T follicular helper cell (primary cell): ENCODE results near the gene FUT4.
"Not testable (repeated sequence)": the region's sequence is repeated elsewhere in the genome, so short reads cannot be mapped to it uniquely, and the experiment has no call there.

Experiments used
- DNase-seq: peaks from one replicate; pipeline ENCODE4 v3.0.0-alpha.2; 2020; ENCODE audit warnings: low read depth

Gene FUT4

DNA sequence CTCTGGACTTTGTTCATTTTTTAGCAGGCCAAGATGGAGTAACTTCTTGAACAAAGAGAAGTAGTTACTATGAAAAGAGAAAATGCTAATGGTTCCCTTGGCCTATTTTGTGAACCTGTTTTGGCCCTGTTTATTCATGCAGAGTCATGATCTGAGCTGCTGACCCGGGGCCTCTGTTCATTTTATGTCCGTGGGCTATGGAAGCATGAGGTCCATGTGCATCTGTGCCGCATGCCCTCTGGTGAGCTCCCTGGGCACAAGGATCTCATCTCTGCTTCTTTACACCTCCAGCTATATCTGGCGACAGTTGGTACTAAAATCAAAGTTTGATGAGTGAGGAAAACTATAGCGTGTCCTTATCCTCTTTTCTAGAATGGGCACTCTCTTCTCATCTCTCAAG, 24.5 kb downstream of the FUT4 start:
- DNase-seq = no peak

DNA sequence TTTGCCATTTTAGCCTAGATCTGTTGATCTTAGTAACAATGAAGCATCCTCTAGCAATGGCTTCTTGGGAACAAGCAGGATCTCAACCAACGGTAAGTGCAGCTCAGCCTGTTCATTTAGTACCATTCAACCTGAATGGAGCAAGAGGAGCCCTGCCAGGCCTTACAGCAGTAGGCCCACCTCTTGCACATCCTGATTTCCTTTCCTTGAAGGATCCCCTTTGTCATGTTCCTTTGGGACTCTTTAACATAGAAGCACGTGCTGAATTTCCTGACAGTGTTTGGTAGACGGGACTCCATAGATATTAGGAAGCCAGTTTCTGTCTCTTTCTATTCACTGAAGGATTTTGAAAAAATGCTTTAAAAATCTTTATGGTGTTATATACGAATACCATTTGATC, 25.0 kb downstream of the FUT4 start:
- no peak for DNase-seq

DNA sequence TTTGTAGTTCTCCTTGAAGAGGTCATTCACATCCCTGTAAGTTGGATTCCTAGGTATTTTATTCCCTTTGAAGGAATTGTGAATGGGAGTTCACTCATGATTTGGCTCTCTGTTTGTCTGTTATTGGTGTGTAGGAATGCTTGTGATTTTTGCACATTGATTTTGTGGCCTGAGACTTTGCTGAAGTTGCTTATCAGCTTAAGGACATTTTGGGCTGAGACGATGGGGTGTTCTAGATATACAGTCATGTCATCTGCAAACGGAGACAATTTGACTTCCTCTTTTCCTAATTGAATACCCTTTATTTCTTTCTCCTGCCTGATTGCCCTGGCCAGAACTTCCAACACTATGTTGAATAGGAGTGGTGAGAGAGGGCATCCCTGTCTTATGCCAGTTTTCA, 29.3 kb downstream of the FUT4 start:
- DNase-seq = not testable (repeated sequence)

DNA sequence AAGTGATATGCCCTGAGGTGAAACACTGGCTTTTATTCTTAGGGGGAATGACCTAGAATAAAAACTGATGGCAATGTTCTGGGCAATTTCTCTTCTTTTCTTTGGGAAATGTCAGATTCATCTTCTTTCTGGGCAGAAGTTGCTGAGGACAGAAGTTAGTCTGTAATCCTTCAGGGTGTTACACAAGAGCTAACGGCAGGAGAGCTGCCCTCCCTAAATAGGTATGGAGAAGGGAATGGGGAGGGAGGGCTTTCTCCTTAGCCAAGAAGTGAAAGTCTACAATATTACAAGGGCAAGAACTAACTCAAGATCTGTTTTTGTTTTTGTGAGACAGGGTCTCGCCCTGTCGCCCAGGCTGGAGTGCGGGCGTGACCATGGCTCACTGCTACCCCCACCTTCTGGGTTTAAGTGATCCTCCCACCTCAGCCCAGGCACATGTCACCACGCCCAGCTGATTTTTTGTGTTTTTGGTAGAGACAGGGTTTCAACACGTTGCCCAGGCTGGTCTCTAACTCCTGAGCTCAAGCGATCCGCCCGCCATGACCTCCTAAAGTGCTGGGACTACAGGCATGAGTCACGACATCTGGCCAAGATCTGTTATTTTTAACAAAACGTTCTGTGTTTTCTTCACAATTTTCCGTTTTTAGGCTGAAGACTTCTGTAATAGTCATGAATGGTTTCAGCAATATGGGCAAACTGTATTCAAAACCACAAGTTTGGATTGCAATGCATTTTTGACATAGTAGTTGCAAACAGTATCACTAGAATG, 30.7 kb downstream of the FUT4 start:
- no peak for DNase-seq

DNA sequence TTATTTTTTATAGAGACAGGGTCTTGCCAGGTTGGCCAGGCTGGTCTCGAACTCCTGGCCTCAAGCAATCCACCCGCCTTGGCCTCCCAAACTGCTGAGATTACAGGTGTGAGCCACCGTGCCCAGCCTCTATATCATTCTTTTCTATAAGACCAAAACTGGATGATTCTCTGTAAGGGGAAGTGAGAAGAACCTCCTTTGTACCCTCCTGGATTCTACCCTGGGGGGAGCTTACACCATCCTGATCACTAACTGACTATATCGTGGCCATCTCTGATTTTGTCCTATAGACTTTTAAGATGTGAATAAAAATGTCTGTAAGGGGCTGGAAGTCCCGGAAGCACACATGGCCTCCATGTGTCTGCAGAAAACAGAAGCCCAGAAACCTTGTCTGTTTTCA, 32.6 kb downstream of the FUT4 start:
- no peak for DNase-seq

DNA sequence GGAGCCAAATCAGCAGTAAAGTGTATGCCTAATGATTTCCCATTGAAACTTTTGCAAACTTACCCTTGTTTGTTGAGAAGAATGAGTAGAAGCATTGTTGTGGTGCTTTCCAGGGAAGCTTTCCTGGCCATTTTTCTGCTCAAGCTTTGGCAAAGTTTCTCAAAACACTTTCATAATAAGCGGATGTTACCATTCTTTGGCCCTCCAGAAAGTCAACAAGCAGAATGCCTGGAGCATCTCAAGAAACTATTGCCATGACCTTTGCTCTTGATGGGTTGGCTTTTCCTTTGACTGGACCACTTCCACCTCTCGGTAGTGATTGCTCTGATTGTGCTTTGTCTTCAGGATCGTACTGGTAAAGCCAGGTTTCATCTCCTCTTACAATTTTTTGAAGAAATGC, 34.1 kb downstream of the FUT4 start:
- no peak for DNase-seq

DNA sequence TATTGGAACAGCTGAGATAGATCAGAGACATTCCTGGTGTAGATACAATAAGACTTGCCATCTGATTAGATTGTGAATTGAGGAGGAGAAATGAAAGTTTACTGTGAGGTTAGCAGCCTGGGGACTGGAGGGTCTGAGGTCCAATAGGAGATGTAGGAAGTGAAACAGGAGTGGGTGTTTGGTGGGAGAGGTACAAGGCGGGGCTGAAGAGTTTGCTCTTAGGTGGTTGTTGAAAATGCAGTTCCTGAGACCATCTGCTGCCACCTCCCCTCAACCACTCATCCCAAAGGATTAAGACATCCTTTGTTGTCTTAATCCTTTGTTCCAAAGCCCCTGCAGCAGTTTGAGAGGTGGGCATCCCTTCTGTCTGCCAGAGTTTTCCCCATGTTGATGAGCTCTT, 38.2 kb downstream of the FUT4 start:
- DNase-seq = no peak

DNA sequence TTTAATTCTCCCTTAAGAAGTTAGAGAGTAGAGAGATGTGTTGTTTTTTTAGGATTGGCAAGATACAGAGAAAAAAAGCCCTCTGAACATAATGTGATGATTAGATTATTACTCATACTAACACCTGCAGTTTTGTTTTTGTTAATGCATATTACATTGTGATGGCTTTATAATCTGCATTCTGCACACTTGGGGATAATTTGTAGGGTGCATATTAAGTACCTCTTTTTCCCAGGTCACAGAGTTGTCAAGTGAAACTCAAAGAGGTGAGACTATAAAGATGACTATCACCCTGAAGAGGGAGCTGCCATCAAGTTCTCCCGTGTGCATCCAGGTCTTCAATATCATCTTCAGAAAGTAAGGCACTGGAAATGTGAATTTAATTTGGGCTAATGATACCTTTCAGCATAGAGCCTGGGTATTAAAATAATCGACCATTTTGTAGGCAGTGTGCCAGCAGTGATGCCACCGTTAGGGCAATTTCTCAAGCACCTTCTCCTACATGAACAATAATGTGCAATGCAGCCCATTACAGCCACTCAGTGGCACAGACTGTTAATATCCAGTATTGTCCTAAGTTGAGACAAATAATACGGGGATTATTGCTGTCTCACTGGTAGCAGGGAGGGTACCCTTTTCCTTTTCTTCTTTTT, 39.6 kb downstream of the FUT4 start:
- no peak for DNase-seq

DNA sequence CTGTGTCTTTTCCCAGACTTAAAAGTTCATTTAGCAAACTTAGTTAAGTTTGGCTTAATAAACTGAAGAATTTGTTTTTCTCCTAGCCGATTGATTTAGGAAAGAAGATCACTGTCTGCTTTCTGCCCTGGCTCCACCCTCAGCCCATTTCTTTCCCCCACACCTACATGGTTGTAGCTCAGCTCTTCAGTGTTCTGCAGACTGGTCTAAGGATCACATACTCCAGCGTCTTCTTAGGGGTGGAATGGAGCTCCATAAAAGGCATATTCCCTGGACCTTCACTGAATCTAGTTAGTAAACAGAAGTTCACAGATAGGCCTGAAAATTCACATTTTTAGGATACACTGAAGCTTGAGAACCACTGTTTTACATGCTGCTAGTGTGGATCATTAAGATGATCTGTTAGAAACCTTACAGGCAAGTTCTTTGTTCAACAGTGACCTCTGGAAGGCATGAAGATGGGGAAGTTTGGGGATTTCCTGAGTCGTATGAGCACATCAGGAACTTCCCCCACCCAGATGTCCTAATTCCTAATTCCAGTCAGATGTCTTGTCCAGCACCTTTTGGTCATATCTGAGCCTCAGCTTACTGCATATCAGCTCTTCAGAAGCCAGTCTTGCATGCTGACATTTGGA, 40.3 kb downstream of the FUT4 start:
- no peak for DNase-seq

DNA sequence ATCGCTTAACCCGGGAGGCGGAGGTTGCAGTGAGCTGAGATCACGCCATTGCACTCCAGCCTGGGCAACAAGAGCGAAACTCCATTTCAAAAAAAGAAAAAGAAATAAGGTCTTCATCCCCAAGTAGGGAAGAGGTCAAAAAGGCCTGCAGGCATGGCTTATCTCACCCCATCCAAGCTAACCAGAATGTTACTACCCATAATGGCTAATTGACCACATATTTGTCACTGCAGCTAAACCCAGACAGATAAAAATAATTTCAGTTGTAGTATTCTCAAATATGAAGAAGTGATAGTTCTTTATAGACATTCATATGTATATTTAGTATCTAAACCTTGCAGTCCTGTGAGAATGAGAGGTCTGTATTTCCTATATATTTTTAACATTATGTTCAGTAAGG, 41.3 kb downstream of the FUT4 start:
- DNase-seq = no peak

DNA sequence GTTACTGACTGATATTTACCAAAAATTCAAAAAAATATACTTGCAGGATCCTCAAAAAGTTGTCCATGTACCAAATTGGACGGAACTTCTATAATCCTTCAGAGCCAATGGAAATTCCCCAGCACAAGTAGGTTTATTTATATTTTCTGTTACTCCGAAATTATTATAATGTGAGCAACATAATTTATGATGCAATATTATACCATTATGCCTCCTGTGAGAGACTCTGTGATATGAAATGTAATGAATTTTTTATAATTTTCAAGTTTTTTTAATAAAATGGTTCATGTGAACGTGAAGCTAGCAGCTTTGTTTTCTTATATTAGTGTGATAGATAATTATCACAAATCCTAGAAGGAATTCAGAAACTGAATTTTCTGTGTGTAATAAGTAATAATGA, 41.7 kb downstream of the FUT4 start:
- DNase-seq = no peak

DNA sequence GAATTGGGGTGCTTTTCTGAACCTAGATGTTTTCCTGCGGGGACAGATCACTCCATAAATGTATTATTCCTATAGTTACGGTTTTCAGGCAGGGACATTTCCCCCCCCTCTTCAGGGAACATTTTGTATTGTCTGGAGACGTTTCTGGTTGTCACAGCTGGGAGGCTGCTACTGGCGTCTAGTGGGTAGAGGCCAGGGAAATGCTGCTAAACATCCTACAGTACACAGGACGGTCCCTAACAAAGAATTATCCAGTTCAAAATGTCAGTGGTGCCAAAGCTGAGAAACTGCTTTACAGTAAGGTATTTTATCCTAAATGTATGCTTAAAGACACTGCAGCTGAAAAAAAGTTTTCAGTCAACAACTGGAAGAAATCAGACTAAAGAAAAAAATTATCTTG, 42.8 kb downstream of the FUT4 start:
- DNase-seq = no peak

DNA sequence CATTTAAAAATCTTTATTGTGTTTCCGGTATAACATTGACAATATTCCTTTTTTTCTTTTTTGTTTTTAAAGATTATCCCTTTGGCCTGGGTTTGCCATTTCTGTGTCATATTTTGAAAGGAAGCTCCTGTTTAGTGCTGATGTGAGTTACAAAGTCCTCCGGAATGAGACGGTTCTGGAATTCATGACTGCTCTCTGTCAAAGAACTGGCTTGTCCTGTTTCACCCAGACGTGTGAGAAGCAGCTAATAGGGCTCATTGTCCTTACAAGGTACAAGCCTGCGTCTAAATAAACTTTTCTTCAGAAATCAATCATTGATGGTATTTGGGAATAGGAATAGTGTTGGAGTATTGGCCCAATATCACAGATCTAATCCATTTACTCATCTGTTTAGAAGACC, 43.3 kb downstream of the FUT4 start:
- no peak for DNase-seq

DNA sequence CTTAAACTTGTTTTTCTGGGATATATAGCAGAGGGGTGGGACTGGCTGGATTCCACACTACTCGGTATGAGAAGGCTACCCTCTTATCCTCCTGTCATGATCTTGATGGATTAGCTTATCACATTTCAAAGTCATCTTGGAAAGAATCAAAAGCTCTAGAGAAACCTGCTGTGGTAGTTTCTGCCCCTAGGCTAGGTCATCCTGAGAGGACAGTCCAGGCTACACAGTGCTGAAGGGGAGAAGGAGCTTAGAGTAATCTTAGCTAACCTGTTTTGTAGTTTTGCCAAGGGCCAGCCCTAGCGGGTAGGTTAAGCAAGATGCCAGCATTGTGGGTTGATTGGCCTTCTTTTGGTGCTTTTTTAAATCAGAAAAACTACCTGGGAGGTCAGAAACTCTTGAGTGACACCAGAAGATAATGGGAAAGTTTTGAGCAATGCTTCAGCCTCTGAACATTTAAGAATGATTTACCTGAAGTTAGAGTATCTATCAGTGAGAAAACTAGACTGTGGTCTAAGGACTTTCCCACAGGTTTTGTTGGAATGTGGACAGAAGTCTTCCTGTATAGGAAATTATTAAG, 44.7 kb downstream of the FUT4 start:
- no peak for DNase-seq

DNA sequence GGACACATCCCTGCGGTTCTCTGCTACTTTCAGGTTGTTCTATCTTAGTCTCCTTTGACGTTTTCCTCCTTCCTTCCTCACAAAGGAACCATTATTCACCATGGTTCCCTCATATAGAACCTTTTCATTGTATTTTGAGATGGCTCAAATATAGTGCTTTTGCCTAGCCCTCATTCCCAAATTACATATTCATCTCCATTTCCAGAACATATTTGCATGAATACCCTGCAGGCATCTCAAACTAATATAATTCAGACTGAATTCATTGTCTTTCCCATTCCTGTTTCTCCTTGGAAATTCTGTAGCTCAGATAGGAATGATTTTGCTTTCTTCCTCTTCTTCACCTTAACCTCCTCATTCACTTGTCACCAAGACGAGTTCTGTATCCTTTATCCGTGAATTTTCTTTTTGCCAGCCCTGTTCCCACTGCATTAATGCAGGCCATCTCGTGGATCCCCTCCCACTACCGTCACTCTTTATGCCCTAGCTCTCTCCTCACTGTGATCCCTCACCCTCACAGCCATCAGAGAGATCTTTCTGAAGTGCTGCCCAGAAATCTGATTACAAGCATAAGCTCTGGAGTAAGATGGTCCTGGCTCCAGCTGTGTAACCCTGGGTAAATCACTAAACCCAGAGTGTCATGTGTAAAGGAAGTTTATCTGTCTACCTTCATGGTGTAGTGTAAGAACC, 46.8 kb downstream of the FUT4 start:
- no peak for DNase-seq

DNA sequence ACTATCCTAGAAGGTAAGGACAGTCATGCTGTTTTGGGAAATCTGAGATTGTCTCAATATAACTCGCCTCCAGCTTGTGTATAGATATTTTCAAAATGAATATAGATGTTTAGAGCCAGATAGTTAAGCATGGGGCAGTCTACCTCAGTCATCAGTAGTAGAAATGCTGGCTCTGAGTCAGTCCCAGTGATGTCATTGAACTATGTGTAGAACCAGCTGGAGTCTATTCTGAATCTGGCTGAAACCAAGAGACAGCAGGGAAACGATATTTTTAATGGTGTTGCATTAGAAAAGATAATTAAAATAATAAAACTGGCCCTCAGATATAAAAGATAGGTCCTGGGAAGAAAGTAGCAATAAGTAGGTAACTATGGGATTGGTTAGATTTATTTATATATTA, 49.3 kb downstream of the FUT4 start:
- no peak for DNase-seq

DNA sequence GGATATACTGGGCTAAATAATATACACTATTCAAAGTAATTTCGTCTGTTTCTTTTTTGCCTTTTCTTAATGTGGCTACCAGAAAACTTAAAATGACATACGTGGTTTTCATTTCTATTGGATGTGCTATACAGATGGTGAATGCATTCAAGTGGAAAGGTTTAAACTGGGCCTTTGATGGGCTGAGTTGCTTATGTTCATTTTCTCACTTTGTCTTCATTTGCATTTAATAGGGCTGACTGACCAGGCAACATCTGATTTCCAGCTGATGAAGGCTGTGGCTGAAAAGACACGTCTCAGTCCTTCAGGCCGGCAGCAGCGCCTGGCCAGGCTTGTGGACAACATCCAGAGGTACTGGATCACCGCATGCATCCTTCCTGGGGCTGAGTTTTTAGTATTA, 51.4 kb downstream of the FUT4 start:
- DNase-seq = no peak

DNA sequence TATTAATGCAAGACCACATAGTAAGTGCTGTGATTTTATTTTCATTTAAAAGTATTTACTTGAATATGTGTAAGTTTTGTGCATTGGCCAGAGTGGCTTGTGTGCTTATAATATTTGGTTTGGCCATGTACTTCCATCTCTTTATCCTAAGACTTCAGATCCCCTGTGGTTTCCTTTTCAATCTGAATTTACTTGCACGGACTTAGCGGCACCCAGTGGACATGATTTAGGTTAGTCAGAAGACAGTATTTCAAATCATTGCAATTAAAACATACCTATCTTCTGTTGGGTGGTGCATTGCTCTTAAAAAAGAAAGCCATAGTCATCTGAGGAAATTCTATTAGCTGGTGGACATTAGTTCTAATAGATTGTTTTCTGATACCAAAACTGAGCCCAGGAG, 54.2 kb downstream of the FUT4 start:
- no peak for DNase-seq
